Mesenchymal stem cell (in vitro differentiated cells and primary cell): ENCODE data around the gene FBXL17.

ENCODE experiments used
- DNase-seq: peaks from one replicate; pipeline ENCODE4 v3.0.0-alpha.2; 2013
- H2AFZ ChIP-seq: one replicate; pipeline ENCODE4 v1.6.1; 2013; ENCODE audit warnings: low read depth, mild to moderate bottlenecking, control low read depth, inconsistent platforms, low read length, moderate library complexity
- H2AK5ac ChIP-seq: 2 replicates; pipeline ENCODE4 v1.6.1; 2013; ENCODE audit warnings: low read length, moderate library complexity, mild to moderate bottlenecking, inconsistent platforms; ENCODE audit not compliant: severe bottlenecking
- H2BK120ac ChIP-seq: one replicate; pipeline ENCODE4 v1.6.1; 2013; ENCODE audit warnings: low read depth, mild to moderate bottlenecking, inconsistent platforms, low read length, moderate library complexity
- H2BK12ac ChIP-seq, 2 experiments: one replicate each; pipeline ENCODE4 v1.6.1; 2013; ENCODE audit warnings: inconsistent platforms in 2 of 2, low read length in 2 of 2, mild to moderate bottlenecking in 2 of 2, moderate library complexity in 2 of 2, control low read depth in 1 of 2
- H2BK15ac ChIP-seq: one replicate; pipeline ENCODE4 v1.6.1; 2013; ENCODE audit warnings: mild to moderate bottlenecking, low read depth, inconsistent platforms; ENCODE audit not compliant: poor library complexity, severe bottlenecking
- H2BK5ac ChIP-seq: 2 replicates; pipeline ENCODE4 v1.6.1; 2013; ENCODE audit warnings: low read depth, mild to moderate bottlenecking, low read length, control low read depth, inconsistent platforms; ENCODE audit not compliant: poor library complexity, severe bottlenecking
- H3K14ac ChIP-seq, 2 experiments: one replicate each; pipeline ENCODE4 v1.6.1; 2013; ENCODE audit warnings: inconsistent platforms in 2 of 2, low read length in 2 of 2, control low read depth in 1 of 2, mild to moderate bottlenecking in 1 of 2, moderate library complexity in 1 of 2
- H3K18ac ChIP-seq, 2 experiments: one replicate each; pipeline ENCODE4 v1.6.1; 2013; ENCODE audit warnings: inconsistent platforms in 2 of 2, low read length in 2 of 2, control low read depth in 1 of 2, low read depth in 1 of 2, mild to moderate bottlenecking in 1 of 2
- H3K23ac ChIP-seq, 2 experiments: one replicate each; pipeline ENCODE4 v1.6.1; 2013; ENCODE audit warnings: inconsistent platforms in 2 of 2, low read length in 2 of 2, mild to moderate bottlenecking in 2 of 2, moderate library complexity in 2 of 2, control low read depth in 1 of 2
- H3K27ac ChIP-seq: 2 replicates; pipeline ENCODE4 v1.5.1; 2013; ENCODE audit warnings: mild to moderate bottlenecking, moderate library complexity, low read length, control low read depth, inconsistent platforms; ENCODE audit not compliant: poor library complexity, severe bottlenecking
- H3K27me3 ChIP-seq, 2 experiments: 2 replicates each; pipeline versions ENCODE4 v1.6.1 to v1.7.0; 2013; ENCODE audit warnings: low read length in 2 of 2, mild to moderate bottlenecking in 2 of 2, moderate library complexity in 2 of 2, control low read depth in 1 of 2, inconsistent platforms in 1 of 2; ENCODE audit not compliant: control insufficient read depth in 1 of 2, insufficient read depth in 1 of 2
- H3K36me3 ChIP-seq, 2 experiments: 2 replicates each; pipeline versions ENCODE4 v1.6.1 to v1.7.0; 2013; ENCODE audit warnings: low read length in 2 of 2, control low read depth in 1 of 2, inconsistent platforms in 1 of 2, low read depth in 1 of 2, mild to moderate bottlenecking in 1 of 2; ENCODE audit not compliant: insufficient read depth in 2 of 2, control insufficient read depth in 1 of 2
- H3K4ac ChIP-seq, 2 experiments: one replicate each; pipeline ENCODE4 v1.6.1; 2013; ENCODE audit warnings: inconsistent platforms in 2 of 2, low read length in 2 of 2, mild to moderate bottlenecking in 2 of 2, moderate library complexity in 2 of 2, control low read depth in 1 of 2, low read depth in 1 of 2
- H3K4me1 ChIP-seq: 2 replicates; pipeline ENCODE4 v1.6.1; 2013; ENCODE audit warnings: low read depth, low read length, control low read depth; ENCODE audit not compliant: control insufficient read depth, insufficient read depth
- H3K4me2 ChIP-seq: 2 replicates; pipeline ENCODE4 v1.6.1; 2013; ENCODE audit warnings: low read length, mild to moderate bottlenecking, inconsistent platforms; ENCODE audit not compliant: poor library complexity, severe bottlenecking
- H3K4me3 ChIP-seq, 2 experiments: 2 replicates each; pipeline versions ENCODE4 v1.5.1 to v1.7.0; 2013; ENCODE audit warnings: low read length in 2 of 2, mild to moderate bottlenecking in 2 of 2, control low read depth in 1 of 2, low read depth in 1 of 2; ENCODE audit not compliant: insufficient read depth in 1 of 2
- H3K79me1 ChIP-seq: replicated peaks from 2 replicates; pipeline ENCODE4 v1.6.1; 2013; ENCODE audit warnings: mild to moderate bottlenecking, control low read depth, low read length, inconsistent platforms; ENCODE audit not compliant: poor library complexity, severe bottlenecking
- H3K9ac ChIP-seq: 2 replicates; pipeline ENCODE4 v1.7.0; 2013; ENCODE audit warnings: mild to moderate bottlenecking, low read length, moderate library complexity
- H3K9me3 ChIP-seq: 2 replicates; pipeline ENCODE4 v1.7.0; 2013; ENCODE audit warnings: mild to moderate bottlenecking, low read length; ENCODE audit not compliant: control insufficient read depth
- H4K8ac ChIP-seq: one replicate; pipeline ENCODE4 v1.6.1; 2013; ENCODE audit warnings: inconsistent platforms, mild to moderate bottlenecking, low read length, moderate library complexity
- H4K91ac ChIP-seq: one replicate; pipeline ENCODE4 v1.6.1; 2013; ENCODE audit warnings: mild to moderate bottlenecking, low read length, inconsistent platforms
- WGBS: methylation state at CpG from one replicate; pipeline ENCODE4 v1.1.7; 2013; ENCODE audit warnings: mixed read lengths; 5-methylcytosine and 5-hydroxymethylcytosine counted together

Gene FBXL17

DNA sequence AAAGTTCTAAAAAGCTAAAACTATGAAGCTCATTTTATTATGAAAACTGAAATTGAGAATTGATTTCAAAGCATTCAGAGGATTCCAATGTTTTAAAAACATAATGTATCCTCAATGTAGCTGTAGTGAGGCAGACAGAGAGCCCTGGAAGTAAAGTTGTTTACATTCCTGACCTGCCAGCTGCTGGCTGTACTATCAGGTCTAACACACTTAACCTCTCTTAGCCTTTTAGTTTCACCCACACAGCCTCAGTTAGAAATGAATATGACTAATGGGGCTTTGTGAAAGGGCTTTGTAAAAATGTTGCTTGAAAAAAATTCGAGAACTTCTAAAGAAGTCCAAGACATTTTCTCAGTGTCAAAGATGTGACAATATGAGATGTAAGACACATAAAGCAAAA is 122.6 kb downstream of the FBXL17 start:
- Histone ChIP-seq H3K4me2 (no peak overlapping the region), H3K4me3 (no peak overlapping the region), H3K79me1 (peaks cover 4% of the 10 kb centered on the region), H2AFZ (no peak overlapping the region), H3K27me3 (no peaks in the 10 kb centered on the region), H3K18ac (no peak overlapping the region), H2BK12ac (no peak overlapping the region), H2BK5ac (no peak overlapping the region), H3K27ac (peak overlapping the region; percentile 29), H4K91ac (no peak overlapping the region), H2BK120ac (no peak overlapping the region), H3K4ac (no peak overlapping the region), H2AK5ac (no peak overlapping the region), H3K23ac (no peak overlapping the region), H2BK15ac (no peak overlapping the region), H3K9me3 (no peaks in the 10 kb centered on the region), H3K14ac (no peak overlapping the region), H3K4me1 (no peaks in the 10 kb centered on the region), H4K8ac (no peak overlapping the region), H3K9ac (peak overlapping the region; percentile 36), H3K36me3 (no peaks in the 10 kb centered on the region)
- WGBS: 0% methylated on average over 1 of the region's 1 CpG
- peak; percentile 52 for DNase-seq

DNA sequence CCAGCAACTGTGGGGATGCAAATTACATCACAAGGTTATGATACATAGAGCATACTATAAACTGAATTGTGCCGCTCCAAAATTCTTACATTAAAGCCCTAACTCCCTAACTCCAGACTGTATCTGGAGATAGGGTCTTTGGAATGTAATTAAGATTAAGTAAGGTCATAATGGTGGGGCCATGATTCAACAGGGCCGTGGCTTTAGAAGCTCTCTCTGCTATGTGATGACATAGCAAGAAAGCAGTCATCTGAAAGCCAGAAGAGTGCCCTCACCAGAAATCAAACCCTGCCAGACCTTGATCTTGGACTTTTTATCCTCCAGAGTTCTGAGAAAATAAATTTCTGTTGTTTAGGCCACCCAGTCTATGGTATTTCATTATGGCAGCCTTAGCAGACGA is 123.9 kb downstream of the FBXL17 start:
- Histone ChIP-seq H3K9ac (no peak overlapping the region), H3K27me3 (no peaks in the 10 kb centered on the region), H3K23ac (no peak overlapping the region), H2BK120ac (no peak overlapping the region), H3K4me2 (no peak overlapping the region), H3K36me3 (no peaks in the 10 kb centered on the region), H2BK12ac (no peak overlapping the region), H3K9me3 (no peaks in the 10 kb centered on the region), H4K91ac (no peak overlapping the region), H2AK5ac (no peak overlapping the region), H3K18ac (no peak overlapping the region), H3K14ac (no peak overlapping the region), H3K27ac (no peak overlapping the region), H3K4ac (no peak overlapping the region), H4K8ac (no peak overlapping the region), H3K4me1 (no peaks in the 10 kb centered on the region), H2BK15ac (no peak overlapping the region), H2BK5ac (no peak overlapping the region), H2AFZ (no peak overlapping the region), H3K4me3 (no peak overlapping the region), H3K79me1 (peaks cover 3% of the 10 kb centered on the region)
- peak; percentile 6 for DNase-seq
- 29% methylated on average over 1 of the region's 3 CpGs for WGBS

DNA sequence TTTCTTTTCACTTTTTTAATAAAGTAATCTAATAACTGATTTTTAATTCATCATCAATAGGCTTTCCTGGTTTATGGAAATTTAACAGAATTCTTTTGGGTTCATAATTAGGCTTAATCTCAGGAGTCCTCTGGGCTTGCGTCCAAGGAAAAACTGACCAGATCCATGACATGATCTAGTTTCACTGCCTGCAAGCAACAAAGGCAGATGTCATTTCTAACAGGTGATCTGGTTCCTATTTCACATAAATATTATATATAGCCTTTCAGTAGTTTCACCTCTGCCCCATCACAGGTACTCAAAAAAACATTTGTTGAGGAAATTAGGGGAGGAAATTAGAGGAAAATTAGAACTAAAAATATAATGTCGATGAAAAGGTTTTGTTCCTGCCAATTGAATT is 126.4 kb downstream of the FBXL17 start:
- Histone ChIP-seq H3K4me2 (no peak overlapping the region), H2AFZ (no peak overlapping the region), H3K4me3 (no peak overlapping the region), H3K36me3 (no peaks in the 10 kb centered on the region), H3K27ac (no peak overlapping the region), H3K9me3 (no peaks in the 10 kb centered on the region), H4K91ac (no peak overlapping the region), H2BK15ac (no peak overlapping the region), H3K14ac (no peak overlapping the region), H3K79me1 (peaks cover 3% of the 10 kb centered on the region), H3K4ac (no peak overlapping the region), H2BK5ac (no peak overlapping the region), H2AK5ac (no peak overlapping the region), H3K18ac (no peak overlapping the region), H3K23ac (no peak overlapping the region), H3K4me1 (no peaks in the 10 kb centered on the region), H3K9ac (no peak overlapping the region), H3K27me3 (no peaks in the 10 kb centered on the region), H2BK120ac (no peak overlapping the region), H2BK12ac (no peak overlapping the region), H4K8ac (no peak overlapping the region)
- 100% methylated on average over 2 of the region's 2 CpGs for WGBS
- no peak for DNase-seq

DNA sequence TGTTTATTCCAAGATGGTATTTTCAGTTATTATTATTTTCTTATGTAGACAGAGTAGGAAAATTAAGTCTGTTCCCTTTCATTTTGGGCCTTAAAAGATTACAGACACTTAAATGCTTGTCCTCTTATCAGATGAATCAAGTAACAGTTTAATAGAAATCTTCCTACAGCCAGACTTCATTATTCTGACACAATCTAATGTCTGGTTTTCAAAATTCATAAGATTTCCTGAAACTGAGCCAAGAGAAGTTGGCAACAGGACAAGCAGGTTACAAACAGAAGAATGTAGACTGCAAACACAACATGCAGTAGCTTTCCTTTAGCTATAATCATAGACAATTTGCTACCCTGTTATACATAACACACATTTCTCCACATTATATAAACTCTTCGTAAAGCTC is 130.5 kb downstream of the FBXL17 start:
- Histone ChIP-seq H3K14ac (no peak overlapping the region), H3K36me3 (no peaks in the 10 kb centered on the region), H3K9ac (no peak overlapping the region), H4K8ac (no peak overlapping the region), H3K23ac (no peak overlapping the region), H3K27me3 (no peaks in the 10 kb centered on the region), H2BK15ac (no peak overlapping the region), H3K4me1 (no peaks in the 10 kb centered on the region), H2BK120ac (no peak overlapping the region), H2AK5ac (no peak overlapping the region), H2BK5ac (no peak overlapping the region), H3K79me1 (no peaks in the 10 kb centered on the region), H3K18ac (no peak overlapping the region), H3K4me3 (no peak overlapping the region), H3K9me3 (no peaks in the 10 kb centered on the region), H4K91ac (no peak overlapping the region), H3K4me2 (no peak overlapping the region), H3K27ac (no peak overlapping the region), H2AFZ (no peak overlapping the region), H3K4ac (no peak overlapping the region), H2BK12ac (no peak overlapping the region)
- DNase-seq: no peak
- WGBS: no CpG with 5 or more reads among the region's 1 CpG
